ENCODE measurements around the gene TNFAIP3. TPM values are rescaled to one million over a fixed set of nuclear protein-coding genes. Genes with fewer than 3 reads are reported as not detected.

Gene TNFAIP3
- total and polyA plus RNA-seq, 12 donors, result 2.9 to 33.3 (median 7.8) TPM

DNA sequence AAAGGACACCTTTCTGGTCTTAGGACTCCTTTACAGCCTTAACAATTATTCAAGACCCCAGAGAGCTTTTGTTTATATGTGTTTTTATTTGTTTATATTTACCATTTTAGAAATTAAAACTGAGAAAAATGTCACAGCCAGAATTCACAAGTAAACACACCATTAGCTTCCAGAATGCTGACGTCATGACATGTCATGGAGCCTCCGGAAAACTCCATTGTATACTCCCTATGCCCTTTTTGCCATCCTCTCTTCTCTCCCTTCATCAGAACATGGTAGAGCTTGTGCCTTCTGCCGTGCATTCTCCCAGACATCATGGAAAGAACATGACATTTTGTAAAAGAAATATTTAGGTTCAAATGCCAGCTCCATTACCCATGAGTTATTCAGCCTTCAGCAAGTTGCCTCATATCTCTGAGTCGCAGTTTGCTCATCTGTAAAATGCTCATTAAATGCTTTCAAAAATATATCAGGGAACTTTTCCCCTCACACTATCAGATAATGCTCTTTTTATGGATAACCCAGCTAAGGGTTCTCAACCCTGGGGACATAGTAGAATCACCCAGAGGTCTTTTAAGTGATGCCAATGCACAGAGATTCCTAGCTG lies 27.8 kb downstream of the TNFAIP3 start:
- 77 to 89% methylated on average over 4 of the region's 4 CpGs for WGBS, 2 donors
- no peaks in the 10 kb centered on the region for H3K36me3 ChIP-seq

GRCh38 chr6:137896647-137897046 lies 29.6 kb downstream of the TNFAIP3 start:
- no peak for DNase-seq
- Histone ChIP-seq H3K4me3 (no peak overlapping the region), H3K36me3 (no peaks in the 10 kb centered on the region), H3K4me1 (peaks cover 0 to 8% (median 0%) of the 10 kb centered on the region in 9 donors), H3K27me3 (no peaks in the 10 kb centered on the region), H3K9me3 (no peaks in the 10 kb centered on the region), H3K27ac (no peak overlapping the region)
- WGBS, 2 donors, result 90 to 91% methylated on average over 3 of the region's 3 CpGs
- no peak for TF ChIP-seq CTCF (IDR thresholded peaks at IDR 0.05)
- ATAC-seq, result no peak
- intact Hi-C loops (cut with DNase I), result no loop called here

More for the DNA sequence above, 27.8 kb downstream of the TNFAIP3 start:
- no peak for TF ChIP-seq CTCF (IDR thresholded peaks at IDR 0.05)
- Histone ChIP-seq H3K27me3 (no peaks in the 10 kb centered on the region), H3K9me3 (no peaks in the 10 kb centered on the region), H3K4me1 (peaks cover 0 to 8% (median 0%) of the 10 kb centered on the region in 9 donors), H3K4me3 (no peak overlapping the region), H3K27ac (no peak overlapping the region)
- no peak for DNase-seq
- ATAC-seq, result no peak
- intact Hi-C loops (cut with DNase I), result no loop called here

GRCh38 chr6:137900815-137901214 lies 33.8 kb downstream of the TNFAIP3 start:
- H3K36me3 ChIP-seq, result no peaks in the 10 kb centered on the region
- H3K4me1 ChIP-seq, result peaks cover 0 to 13% (median 0%) of the 10 kb centered on the region in 9 donors
- no peaks in the 10 kb centered on the region for H3K9me3 ChIP-seq
- intact Hi-C loops (cut with DNase I), result no loop called here
- no peak overlapping the region for H3K27ac ChIP-seq
- no peak overlapping the region for H3K4me3 ChIP-seq
- no peak for TF ChIP-seq CTCF (IDR thresholded peaks at IDR 0.05)
- DNase-seq (no peak), ATAC-seq (no peak)
- whole genome bisulfite sequencing, 2 donors, result 85 to 88% methylated on average over 2 of the region's 2 CpGs
- H3K27me3 ChIP-seq, result no peaks in the 10 kb centered on the region

DNA sequence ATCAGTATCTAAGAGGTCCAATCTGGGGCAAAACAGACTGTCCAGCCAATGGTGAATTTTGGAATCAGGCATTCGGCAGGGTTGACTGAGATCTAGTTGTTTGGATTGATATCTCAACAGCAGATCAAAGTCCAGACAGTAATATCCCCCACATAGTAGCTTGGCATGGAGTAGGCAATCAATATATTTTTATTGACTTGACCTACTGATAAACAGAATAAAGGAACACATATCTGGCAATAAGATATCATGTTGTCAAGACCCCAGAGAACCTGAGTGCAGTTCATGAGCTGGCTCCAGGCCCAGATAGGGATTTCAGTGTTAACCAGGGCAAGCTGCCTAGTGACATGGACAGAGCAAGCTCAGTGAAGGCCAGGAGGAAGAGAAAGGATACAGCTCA lies 34.4 kb downstream of the TNFAIP3 start:
- DNase-seq, result no peak
- peaks cover 0 to 13% (median 0%) of the 10 kb centered on the region in 9 donors for H3K4me1 ChIP-seq
- 79 to 84% methylated on average over 1 of the region's 1 CpG for WGBS, 2 donors
- no peaks in the 10 kb centered on the region for H3K36me3 ChIP-seq
- ATAC-seq, result no peak
- H3K9me3 ChIP-seq, result no peaks in the 10 kb centered on the region
- no peak overlapping the region for H3K27ac ChIP-seq
- no peak for TF ChIP-seq CTCF (IDR thresholded peaks at IDR 0.05)
- no peaks in the 10 kb centered on the region for H3K27me3 ChIP-seq
- H3K4me3 ChIP-seq, result no peak overlapping the region
- intact Hi-C loops (cut with DNase I), result no loop called here
